Thyroid gland (tissue), 4 donors: ENCODE data around the gene GMPR.

Experiments used
- POLR2A ChIP-seq, 2 donors: fragments of 450-650 bp; IDR thresholded peaks; one replicate each; pipeline ENCODE4 v1.6.1; 2017; ENCODE audit warnings: antibody characterized with exemption in 2 of 2, mild to moderate bottlenecking in 2 of 2, moderate library complexity in 1 of 2
- TF ChIP-seq, protein P1 (sequence below), 6 experiments: fragments of 200-600 bp in 3 of 6; fragments of 450-650 bp in 3 of 6; sonication (generic) in 3 of 6; IDR thresholded peaks; one replicate each; pipeline ENCODE4 v1.5.1; 2016 to 2019; ENCODE audit warnings: antibody characterized with exemption in 6 of 6, mild to moderate bottlenecking in 2 of 6, inconsistent platforms in 1 of 6, moderate library complexity in 1 of 6

DNA sequence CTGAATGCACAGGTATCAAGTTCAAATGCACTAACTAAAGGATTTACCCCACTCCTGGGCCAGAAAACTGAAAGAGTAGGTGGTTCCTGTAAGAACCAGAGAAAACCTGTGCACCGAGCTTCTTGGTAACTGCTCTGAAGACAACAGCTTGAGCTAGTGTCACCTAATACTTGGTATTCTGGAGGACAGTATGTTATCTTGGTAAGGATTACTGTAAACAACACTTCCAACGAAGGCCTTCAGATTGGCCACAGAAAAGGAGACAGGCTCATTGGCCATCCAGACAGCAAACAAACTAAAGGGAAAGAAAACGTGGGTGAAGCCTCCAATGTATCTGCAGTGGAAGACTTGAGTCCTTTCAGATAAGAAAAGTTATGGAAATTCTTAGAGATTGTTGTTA lies 61.5 kb downstream of the GMPR start:
- TF ChIP-seq, protein P1, sequence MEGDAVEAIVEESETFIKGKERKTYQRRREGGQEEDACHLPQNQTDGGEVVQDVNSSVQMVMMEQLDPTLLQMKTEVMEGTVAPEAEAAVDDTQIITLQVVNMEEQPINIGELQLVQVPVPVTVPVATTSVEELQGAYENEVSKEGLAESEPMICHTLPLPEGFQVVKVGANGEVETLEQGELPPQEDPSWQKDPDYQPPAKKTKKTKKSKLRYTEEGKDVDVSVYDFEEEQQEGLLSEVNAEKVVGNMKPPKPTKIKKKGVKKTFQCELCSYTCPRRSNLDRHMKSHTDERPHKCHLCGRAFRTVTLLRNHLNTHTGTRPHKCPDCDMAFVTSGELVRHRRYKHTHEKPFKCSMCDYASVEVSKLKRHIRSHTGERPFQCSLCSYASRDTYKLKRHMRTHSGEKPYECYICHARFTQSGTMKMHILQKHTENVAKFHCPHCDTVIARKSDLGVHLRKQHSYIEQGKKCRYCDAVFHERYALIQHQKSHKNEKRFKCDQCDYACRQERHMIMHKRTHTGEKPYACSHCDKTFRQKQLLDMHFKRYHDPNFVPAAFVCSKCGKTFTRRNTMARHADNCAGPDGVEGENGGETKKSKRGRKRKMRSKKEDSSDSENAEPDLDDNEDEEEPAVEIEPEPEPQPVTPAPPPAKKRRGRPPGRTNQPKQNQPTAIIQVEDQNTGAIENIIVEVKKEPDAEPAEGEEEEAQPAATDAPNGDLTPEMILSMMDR (IDR thresholded peaks at IDR 0.05) = no peak
- TF ChIP-seq POLR2A (IDR thresholded peaks at IDR 0.05) = no peak
